ENCODE results near the gene APBB1IP. TPM values are rescaled to one million over a fixed set of nuclear protein-coding genes. Genes with fewer than 3 reads are reported as not detected.
"Not testable (repeated sequence)": the region's sequence is repeated elsewhere in the genome, so short reads cannot be mapped to it uniquely, and the experiment has no call there.

The APBB1IP gene
- total and polyA plus RNA-seq, 9 of the 15 experiments (the other 6 are each of a cell fraction or from before 2014, with no cell fraction given): 0.03 to 0.11 (median 0.06) TPM; not detected in 4

GRCh38 chr10:26490367-26490766, 52.2 kb downstream of the APBB1IP start:
- ATAC-seq; H3K9ac ChIP-seq (ENCODE audit: insufficient read depth in 1 of 2, low read depth in 2 of 2, low read length in 2 of 2); H3K4me3 ChIP-seq; H3K36me3 ChIP-seq (ENCODE audit: control insufficient read depth, insufficient read depth, low read length); DNase-seq (ENCODE audit: extremely low read depth in 1 of 4, low spot score in 3 of 4); H2AFZ ChIP-seq (ENCODE audit: low read depth, low read length); intact Hi-C loops (cut with micrococcal nuclease); BruUV-seq (replicated peaks); POLR2A ChIA-PET; H3K27ac ChIP-seq (ENCODE audit: extremely low read depth, low read depth, low read length); CTCF ChIA-PET (ENCODE audit: low intra/inter-chr PET ratio); H3K9me3 ChIP-seq (replicated peaks; ENCODE audit: control insufficient read depth, insufficient read depth, low read depth, low read length); H3K4me1 ChIP-seq (replicated peaks in 1 of 2; ENCODE audit: control insufficient read depth in 2 of 2, insufficient read depth in 2 of 2, low read length in 2 of 2); FAIRE-seq; H3K79me2 ChIP-seq (ENCODE audit: control insufficient read depth, insufficient read depth, low read length); in situ Hi-C loops (cut with MboI); H3K9me1 ChIP-seq (ENCODE audit: control insufficient read depth, insufficient read depth, low read length); H3K27me3 ChIP-seq (ENCODE audit: control insufficient read depth in 2 of 2, insufficient read depth in 2 of 2, low read length in 2 of 2); H4K20me1 ChIP-seq (replicated peaks; ENCODE audit: control insufficient read depth, insufficient read depth, low read length); H3K4me2 ChIP-seq (ENCODE audit: insufficient read depth, low read length): not testable (repeated sequence)
- WGBS (ENCODE audit: insufficient coverage, low coverage, missing lambda C conversion rate): 0% methylated on average over 7 of the region's 7 CpGs

DNA sequence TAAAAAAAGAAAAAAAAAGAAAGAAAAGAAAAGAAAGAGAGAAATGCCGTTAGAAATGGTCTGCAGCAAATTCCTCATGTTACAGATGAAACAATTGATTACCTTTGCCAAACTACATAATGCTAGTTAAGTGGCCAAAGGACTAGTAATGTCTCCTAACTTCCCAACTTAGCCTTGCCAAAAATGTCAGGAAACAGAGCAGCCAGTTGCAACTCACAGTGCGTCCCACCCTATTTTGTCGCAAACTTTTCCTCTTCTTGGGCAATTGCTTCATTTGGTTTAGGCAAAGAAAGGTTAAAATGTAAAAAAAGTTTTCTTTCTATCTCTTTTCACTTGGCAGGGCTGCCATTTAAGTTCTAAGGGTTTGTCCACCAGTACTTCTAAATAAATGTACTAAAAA, 53.1 kb downstream of the APBB1IP start:
- WGBS (ENCODE audit: insufficient coverage, low coverage, missing lambda C conversion rate): 0% methylated on average over 3 of the region's 3 CpGs
- Histone ChIP-seq H3K27me3 (ENCODE audit: control insufficient read depth in 2 of 2, insufficient read depth in 2 of 2, low read length in 2 of 2) (0 out of 5 replicates have a peak, but pooled peaks cover 0 to 2% of the 10 kb centered on the region in 2 experiments), H3K36me3 (ENCODE audit: control insufficient read depth, insufficient read depth, low read length) (no peaks in the 10 kb centered on the region), H3K9me1 (ENCODE audit: control insufficient read depth, insufficient read depth, low read length) (no peaks in the 10 kb centered on the region), H3K9ac (ENCODE audit: insufficient read depth in 1 of 2, low read depth in 2 of 2, low read length in 2 of 2) (no peak overlapping the region), H2AFZ (ENCODE audit: low read depth, low read length) (no peak overlapping the region), H4K20me1 (replicated peaks; ENCODE audit: control insufficient read depth, insufficient read depth, low read length) (no peaks in the 10 kb centered on the region), H3K27ac (ENCODE audit: extremely low read depth, low read depth, low read length) (no peak overlapping the region), H3K79me2 (ENCODE audit: control insufficient read depth, insufficient read depth, low read length) (no peaks in the 10 kb centered on the region), H3K4me1 (replicated peaks in 1 of 2; ENCODE audit: control insufficient read depth in 2 of 2, insufficient read depth in 2 of 2, low read length in 2 of 2) (no peaks in the 10 kb centered on the region), H3K4me3 (no peak overlapping the region), H3K9me3 (replicated peaks; ENCODE audit: control insufficient read depth, insufficient read depth, low read depth, low read length) (no peaks in the 10 kb centered on the region), H3K4me2 (ENCODE audit: insufficient read depth, low read length) (no peak overlapping the region)
- DNase-seq (ENCODE audit: extremely low read depth in 1 of 4, low spot score in 3 of 4): no peak
- TF ChIP-seq HSF4 (CRISPR knock-in tag; IDR thresholded peaks at IDR 0.05; ENCODE audit: borderline replicate concordance) (no peak), ZNF695 (CRISPR knock-in tag; IDR thresholded peaks at IDR 0.05) (no peak), NCOA6 (IDR thresholded peaks at IDR 0.05) (no peak), RFX5 (IDR thresholded peaks at IDR 0.05; ENCODE audit: low read depth, low read length) (no peak), HMGXB4 (CRISPR knock-in tag; IDR thresholded peaks at IDR 0.05) (no peak), NEUROD1 (IDR thresholded peaks at IDR 0.05; ENCODE audit: borderline replicate concordance, low read depth, low read length, partially characterized antibody) (no peak), SAP30 (IDR thresholded peaks at IDR 0.05; ENCODE audit: borderline replicate concordance, insufficient read depth, low read depth, low read length, poor library complexity, severe bottlenecking) (no peak), FOS (IDR thresholded peaks at IDR 0.05; ENCODE audit: extremely low read depth, insufficient read length) (no peak), KDM2B (CRISPR knock-in tag; IDR thresholded peaks at IDR 0.05) (no peak)
- TF ChIP-seq, protein P1, sequence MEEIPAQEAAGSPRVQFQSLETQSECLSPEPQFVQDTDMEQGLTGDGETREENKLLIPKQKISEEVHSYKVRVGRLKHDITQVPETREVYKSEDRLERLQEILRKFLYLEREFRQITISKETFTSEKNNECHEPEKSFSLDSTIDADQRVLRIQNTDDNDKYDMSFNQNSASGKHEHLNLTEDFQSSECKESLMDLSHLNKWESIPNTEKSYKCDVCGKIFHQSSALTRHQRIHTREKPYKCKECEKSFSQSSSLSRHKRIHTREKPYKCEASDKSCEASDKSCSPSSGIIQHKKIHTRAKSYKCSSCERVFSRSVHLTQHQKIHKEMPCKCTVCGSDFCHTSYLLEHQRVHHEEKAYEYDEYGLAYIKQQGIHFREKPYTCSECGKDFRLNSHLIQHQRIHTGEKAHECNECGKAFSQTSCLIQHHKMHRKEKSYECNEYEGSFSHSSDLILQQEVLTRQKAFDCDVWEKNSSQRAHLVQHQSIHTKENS (CRISPR knock-in tag; IDR thresholded peaks at IDR 0.05): no peak
- FAIRE-seq: no peak
- in situ Hi-C loops (cut with MboI) (no loop called here), intact Hi-C loops (cut with micrococcal nuclease) (no loop called here)
- BruUV-seq (replicated peaks): no TSS peak
- no peak for ATAC-seq
- POLR2A ChIA-PET: no interaction called here
- CTCF ChIA-PET (ENCODE audit: low intra/inter-chr PET ratio): no interaction called here

Data from K562 (cell line).